ENCODE results near the gene TEX2. TPM values are rescaled to one million over a fixed set of nuclear protein-coding genes. Genes with fewer than 3 reads are reported as not detected.

Gene TEX2
- total and polyA plus RNA-seq, 2 of the 13 experiments (the other 11 are each of a cell fraction or from before 2014, with no cell fraction given): 21.4 to 37.7 TPM

GRCh38 chr17:64103391-64104364, 159.4 kb downstream of the TEX2 start:
- in situ Hi-C loops (cut with HindIII; ENCODE audit: extremely low pct_ligation_motif_present, low pct_unique_long_range_greater_than_20kb): no loop called here
- ATAC-seq: no peak
- no peaks in the 10 kb centered on the region for H4K20me1 ChIP-seq (ENCODE audit: insufficient read depth, low read length)
- ChIA-PET POLR2A (interaction anchor here (0.7 to 1.2 kb wide), 4 partner anchors 15 to 24 kb away, joined by 3 read pairs; no protein-coding TSS in a partner anchor), CTCF (ENCODE audit: low intra/inter-chr PET ratio, low total read pairs) (no interaction called here)
- no TSS peak for BruUV-seq (replicated peaks)
- no peak overlapping the region for H3K27ac ChIP-seq (ENCODE audit: extremely low read length, insufficient read depth, low read length)
- H3K79me2 ChIP-seq (ENCODE audit: insufficient read depth, low read length): peaks cover 19% of the 10 kb centered on the region
- H3K9me3 ChIP-seq (ENCODE audit: low read length): no peaks in the 10 kb centered on the region
- H3K36me3 ChIP-seq (replicated peaks in 1 of 2; ENCODE audit: control insufficient read depth in 1 of 2, insufficient read depth in 2 of 2, low read length in 2 of 2): peaks cover 3 to 8% of the 10 kb centered on the region in 2 experiments; a peak in 3 of 5 replicates
- TF ChIP-seq TCF7L2 (IDR thresholded peaks at IDR 0.05; ENCODE audit: low read depth, low read length) (no peak), FOSL2 (CRISPR knock-in tag; IDR thresholded peaks at IDR 0.05) (peak; percentile 76)
- H3K4me1 ChIP-seq (ENCODE audit: insufficient read depth, low read length): peaks cover 70% of the 10 kb centered on the region
- no peak overlapping the region for H3K4me2 ChIP-seq (ENCODE audit: low read depth, low read length)
- FAIRE-seq: no peak
- no peak overlapping the region for H3K9ac ChIP-seq (ENCODE audit: insufficient read depth, low read depth, low read length)
- 95% methylated on average over 5 of the region's 5 CpGs for WGBS (ENCODE audit: low lambda C conversion rate)
- H2AFZ ChIP-seq (ENCODE audit: low read length): no peak overlapping the region
- no peaks in the 10 kb centered on the region for H3K27me3 ChIP-seq (ENCODE audit: control insufficient read depth in 1 of 2, insufficient read depth in 2 of 2, low read length in 2 of 2)
- DNase-seq (ENCODE audit: low spot score): no peak
- intact Hi-C loops (cut with micrococcal nuclease; ENCODE audit: unreplicated experiment): no loop called here
- no peak overlapping the region for H3K4me3 ChIP-seq (replicated peaks in 1 of 3; ENCODE audit: insufficient read depth in 1 of 3, low read depth in 2 of 3, low read length in 3 of 3)

DNA sequence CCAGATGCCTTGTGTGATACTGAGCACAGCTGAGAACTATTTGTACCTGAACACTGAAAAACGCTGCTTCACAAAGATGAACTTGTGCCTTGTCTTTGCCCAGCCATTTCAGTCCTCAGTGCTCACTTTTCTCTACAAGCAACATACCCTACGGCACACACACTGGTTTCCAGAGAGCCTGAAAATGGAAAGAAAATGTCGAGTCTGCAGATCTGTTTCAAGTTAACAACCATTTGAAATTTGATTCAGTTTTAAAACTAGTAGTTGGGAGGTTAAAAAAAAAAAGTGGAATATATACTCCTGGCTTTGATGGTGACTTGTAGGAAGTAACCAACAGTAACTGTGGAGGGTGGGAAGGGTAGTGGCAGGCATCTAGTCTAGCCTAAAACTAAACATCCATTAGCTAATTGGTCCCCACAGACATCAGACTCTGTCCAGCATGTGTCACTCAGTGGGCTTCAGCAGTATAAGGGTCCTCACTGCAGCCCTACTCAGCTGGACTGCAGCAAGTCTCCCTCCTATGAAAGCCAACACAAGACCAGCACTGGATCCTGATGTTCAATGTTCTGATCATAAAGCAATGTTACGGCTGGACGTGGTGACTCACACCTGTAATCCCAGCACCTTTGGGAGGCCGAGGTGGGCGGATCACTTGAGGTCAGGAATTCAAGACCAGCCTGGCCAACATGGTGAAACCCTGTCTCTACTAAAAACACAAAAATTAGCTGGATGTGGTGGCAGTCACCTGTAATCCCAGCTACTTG, 160.3 kb downstream of the TEX2 start:
- DNase-seq (ENCODE audit: low spot score): no peak
- Histone ChIP-seq H3K9me3 (ENCODE audit: low read length) (no peaks in the 10 kb centered on the region), H3K4me1 (ENCODE audit: insufficient read depth, low read length) (peaks cover 62% of the 10 kb centered on the region), H3K9ac (ENCODE audit: insufficient read depth, low read depth, low read length) (no peak overlapping the region), H3K79me2 (ENCODE audit: insufficient read depth, low read length) (peaks cover 12% of the 10 kb centered on the region), H3K36me3 (replicated peaks in 1 of 2; ENCODE audit: control insufficient read depth in 1 of 2, insufficient read depth in 2 of 2, low read length in 2 of 2) (peaks cover 3 to 12% of the 10 kb centered on the region in 2 experiments; a peak in 4 of 5 replicates), H3K4me3 (replicated peaks in 1 of 3; ENCODE audit: insufficient read depth in 1 of 3, low read depth in 2 of 3, low read length in 3 of 3) (no peak overlapping the region), H2AFZ (ENCODE audit: low read length) (no peak overlapping the region), H3K27ac (ENCODE audit: extremely low read length, insufficient read depth, low read length) (no peak overlapping the region), H3K27me3 (ENCODE audit: control insufficient read depth in 1 of 2, insufficient read depth in 2 of 2, low read length in 2 of 2) (no peaks in the 10 kb centered on the region), H3K4me2 (ENCODE audit: low read depth, low read length) (no peak overlapping the region), H4K20me1 (ENCODE audit: insufficient read depth, low read length) (no peaks in the 10 kb centered on the region)
- intact Hi-C loops (cut with micrococcal nuclease; ENCODE audit: unreplicated experiment) (no loop called here), in situ Hi-C loops (cut with HindIII; ENCODE audit: extremely low pct_ligation_motif_present, low pct_unique_long_range_greater_than_20kb) (no loop called here)
- peak; percentile 63 for TF ChIP-seq MAFF (IDR thresholded peaks at IDR 0.05; ENCODE audit: low read depth, low read length)
- TF ChIP-seq, protein P1, sequence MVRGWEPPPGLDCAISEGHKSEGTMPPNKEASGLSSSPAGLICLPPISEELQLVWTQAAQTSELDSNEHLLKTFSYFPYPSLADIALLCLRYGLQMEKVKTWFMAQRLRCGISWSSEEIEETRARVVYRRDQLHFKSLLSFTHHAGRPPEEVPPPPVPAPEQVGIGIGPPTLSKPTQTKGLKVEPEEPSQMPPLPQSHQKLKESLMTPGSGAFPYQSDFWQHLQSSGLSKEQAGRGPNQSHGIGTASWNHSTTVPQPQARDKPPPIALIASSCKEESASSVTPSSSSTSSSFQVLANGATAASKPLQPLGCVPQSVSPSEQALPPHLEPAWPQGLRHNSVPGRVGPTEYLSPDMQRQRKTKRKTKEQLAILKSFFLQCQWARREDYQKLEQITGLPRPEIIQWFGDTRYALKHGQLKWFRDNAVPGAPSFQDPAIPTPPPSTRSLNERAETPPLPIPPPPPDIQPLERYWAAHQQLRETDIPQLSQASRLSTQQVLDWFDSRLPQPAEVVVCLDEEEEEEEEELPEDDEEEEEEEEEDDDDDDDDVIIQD (CRISPR knock-in tag; IDR thresholded peaks at IDR 0.05; ENCODE audit: low read depth): no peak
- TF ChIP-seq MAFK (conservative IDR thresholded peaks at IDR 0.05 in 1 of 2, IDR thresholded peaks at IDR 0.05 in 1 of 2; ENCODE audit: low read length in 2 of 2): peak; percentile 76 to 79
- no peak for TF ChIP-seq SMAD3 (CRISPR knock-in tag; IDR thresholded peaks at IDR 0.05)
- CTCF ChIA-PET (ENCODE audit: low intra/inter-chr PET ratio, low total read pairs): no interaction called here
- 93% methylated on average over 7 of the region's 7 CpGs for WGBS (ENCODE audit: low lambda C conversion rate)
- no peak for FAIRE-seq
- ATAC-seq: no peak
- POLR2A ChIA-PET: no interaction called here
- BruUV-seq (replicated peaks): no TSS peak

All from HepG2 (cell line).